Transverse colon (tissue), 4 donors: ENCODE measurements around the gene CHKA. TPM values are rescaled to one million over a fixed set of nuclear protein-coding genes. Genes with fewer than 3 reads are reported as not detected.
A peak's percentile ranks its signal among the peaks of the same experiment; 100 is the strongest.

Experiments
- DNase-seq: peaks from one replicate; pipeline ENCODE4 v3.0.0-alpha.2; 2019
- H3K27ac ChIP-seq, 4 donors: fragments of 200-600 bp; sonication (generic); 2 replicates each; pipeline ENCODE4 v1.5.1; 2016 to 2018; ENCODE audit warnings: inconsistent platforms in 4 of 4
- H3K27me3 ChIP-seq: fragments of 200-600 bp; sonication (generic); 2 replicates; pipeline ENCODE4 v1.5.1; 2017; ENCODE audit warnings: inconsistent platforms
- H3K36me3 ChIP-seq, 4 donors: fragments of 200-600 bp; sonication (generic); 2 replicates each; pipeline ENCODE4 v1.5.1; 2017 to 2019; ENCODE audit warnings: inconsistent platforms in 4 of 4
- H3K4me1 ChIP-seq, 4 donors: fragments of 200-600 bp; sonication (generic); 2 replicates each; pipeline ENCODE4 v1.5.1; 2017 to 2020; ENCODE audit warnings: inconsistent platforms in 4 of 4
- H3K4me3 ChIP-seq, 4 donors: fragments of 200-600 bp; sonication (generic); 1 replicate in 1 of 4; 2 replicates in 3 of 4; pipeline versions ENCODE4 v1.5.1 to v1.6.1; 2017 to 2019; ENCODE audit warnings: inconsistent platforms in 4 of 4
- H3K9me3 ChIP-seq, 2 donors: fragments of 200-600 bp; sonication (generic); 2 replicates each; pipeline ENCODE4 v1.5.1; 2017 to 2019; ENCODE audit warnings: inconsistent platforms in 2 of 2
- EP300 ChIP-seq: sonication (generic); formaldehyde crosslinking; IDR thresholded peaks from one replicate; pipeline ENCODE4 v1.6.1; 2017; ENCODE audit warnings: antibody characterized with exemption, low read depth
- POLR2A ChIP-seq: fragments of 450-650 bp; IDR thresholded peaks from one replicate; pipeline ENCODE4 v1.6.1; 2016; ENCODE audit warnings: antibody characterized with exemption, mild to moderate bottlenecking, moderate library complexity
- POLR2AphosphoS5 ChIP-seq, 3 donors: sonication (generic); formaldehyde crosslinking; IDR thresholded peaks; one replicate each; pipeline ENCODE4 v1.6.1; 2016; ENCODE audit warnings: antibody characterized with exemption in 3 of 3
- WGBS, 2 donors: methylation state at CpG; one replicate each; pipeline ENCODE4 v1.1.5; 2018; ENCODE audit warnings: low coverage in 1 of 2; 5-methylcytosine and 5-hydroxymethylcytosine counted together
- in situ Hi-C, 4 donors: fragments of 200-750 bp; cut with MboI; loops; one replicate each; pipeline versions ENCODE4 v1.15.0 to v1.15.1; 2017; ENCODE audit warnings: low sequenced_read_pairs in 3 of 4, low pct_ligation_motif_present in 1 of 4, low pct_unique_long_range_greater_than_20kb in 1 of 4
- intact Hi-C: fragments of 100-400 bp; cut with DNase I; formaldehyde crosslinking; loops from one replicate; pipeline ENCODE4 v1.15.1; 2023; ENCODE audit warnings: low total_unique reads
- total RNA-seq, 4 donors: library from RNA; depleted of rRNA; stranded (reverse); fragments of >200 nt; gene quantifications; one replicate each; pipeline ENCODE4 v1.1.0, GENCODE V29; 2016
- TF ChIP-seq, protein P1 (sequence below), 5 experiments: fragments of 200-600 bp in 3 of 5; fragments of 450-650 bp in 2 of 5; sonication (generic) in 3 of 5; IDR thresholded peaks; 1 replicate in 2 of 5; 2 replicates in 3 of 5; pipeline ENCODE4 v1.5.1; 2016 to 2017; ENCODE audit warnings: antibody characterized with exemption in 5 of 5, inconsistent platforms in 3 of 5, mild to moderate bottlenecking in 2 of 5, moderate library complexity in 1 of 5

Gene CHKA
- total RNA-seq, 4 donors from 2014 or later: 41.6 to 253 (median 121) TPM

DNA sequence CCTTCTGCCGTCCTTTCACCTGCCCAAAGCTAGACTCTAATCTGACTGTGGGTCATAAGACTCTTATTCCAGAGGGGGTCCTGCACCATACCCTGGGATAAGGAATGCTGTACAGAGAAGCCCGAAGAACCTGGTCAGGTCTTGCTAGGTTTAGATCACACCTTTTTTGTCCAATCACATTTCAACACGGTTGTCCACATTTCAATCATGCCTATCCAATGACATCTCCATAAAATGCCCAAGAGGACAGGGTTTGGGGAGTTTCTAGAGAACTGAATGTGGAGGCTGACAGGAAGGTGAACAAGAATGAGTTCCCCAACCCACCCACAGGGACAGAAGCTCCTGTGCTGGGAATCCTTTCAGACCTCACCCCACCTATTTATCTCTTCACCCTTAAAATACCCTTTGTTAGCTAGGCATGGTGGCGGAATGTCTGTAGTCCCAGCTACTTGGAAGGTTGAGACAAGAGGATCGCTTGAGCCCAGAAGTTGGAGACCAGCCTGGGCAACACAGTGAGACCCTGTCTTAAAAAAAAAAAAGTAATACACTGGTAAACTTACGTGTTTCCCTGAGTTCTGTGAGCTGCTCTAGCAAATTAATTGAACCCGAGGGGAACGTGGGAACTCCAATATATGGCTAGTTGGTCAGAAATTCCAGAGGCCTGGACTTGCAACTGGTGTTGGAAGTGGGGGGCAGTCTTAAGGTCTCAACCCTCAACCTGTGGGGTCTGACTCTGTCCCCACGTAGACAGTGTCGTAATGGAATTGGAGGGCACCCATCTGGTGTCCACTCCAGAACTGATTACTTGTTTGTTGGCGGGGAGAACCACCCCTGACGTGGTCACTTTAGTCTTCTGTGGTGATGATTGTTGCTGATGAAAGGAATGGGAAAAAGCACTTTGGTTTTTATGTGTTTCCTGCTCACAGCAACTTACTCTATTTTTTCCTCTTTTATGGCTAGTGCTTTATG is 64.6 kb downstream of the CHKA start:
- no peak for DNase-seq
- Histone ChIP-seq H3K4me3 (no peak overlapping the region), H3K4me1 (no peaks in the 10 kb centered on the region), H3K27ac (no peak overlapping the region), H3K9me3 (no peaks in the 10 kb centered on the region), H3K36me3 (peaks cover 0 to 25% (median 8%) of the 10 kb centered on the region in 4 donors), H3K27me3 (no peaks in the 10 kb centered on the region)
- intact Hi-C loops (no loop called here), in situ Hi-C loops (no loop called here)
- WGBS, 2 donors: 96% methylated on average over 5 to 12 of the region's 12 CpGs
- TF ChIP-seq, protein P1, sequence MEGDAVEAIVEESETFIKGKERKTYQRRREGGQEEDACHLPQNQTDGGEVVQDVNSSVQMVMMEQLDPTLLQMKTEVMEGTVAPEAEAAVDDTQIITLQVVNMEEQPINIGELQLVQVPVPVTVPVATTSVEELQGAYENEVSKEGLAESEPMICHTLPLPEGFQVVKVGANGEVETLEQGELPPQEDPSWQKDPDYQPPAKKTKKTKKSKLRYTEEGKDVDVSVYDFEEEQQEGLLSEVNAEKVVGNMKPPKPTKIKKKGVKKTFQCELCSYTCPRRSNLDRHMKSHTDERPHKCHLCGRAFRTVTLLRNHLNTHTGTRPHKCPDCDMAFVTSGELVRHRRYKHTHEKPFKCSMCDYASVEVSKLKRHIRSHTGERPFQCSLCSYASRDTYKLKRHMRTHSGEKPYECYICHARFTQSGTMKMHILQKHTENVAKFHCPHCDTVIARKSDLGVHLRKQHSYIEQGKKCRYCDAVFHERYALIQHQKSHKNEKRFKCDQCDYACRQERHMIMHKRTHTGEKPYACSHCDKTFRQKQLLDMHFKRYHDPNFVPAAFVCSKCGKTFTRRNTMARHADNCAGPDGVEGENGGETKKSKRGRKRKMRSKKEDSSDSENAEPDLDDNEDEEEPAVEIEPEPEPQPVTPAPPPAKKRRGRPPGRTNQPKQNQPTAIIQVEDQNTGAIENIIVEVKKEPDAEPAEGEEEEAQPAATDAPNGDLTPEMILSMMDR (IDR thresholded peaks at IDR 0.05): no peak
- TF ChIP-seq POLR2A (no peak), POLR2AphosphoS5 (IDR thresholded peaks at IDR 0.05) (no peak), EP300 (no peak)

DNA sequence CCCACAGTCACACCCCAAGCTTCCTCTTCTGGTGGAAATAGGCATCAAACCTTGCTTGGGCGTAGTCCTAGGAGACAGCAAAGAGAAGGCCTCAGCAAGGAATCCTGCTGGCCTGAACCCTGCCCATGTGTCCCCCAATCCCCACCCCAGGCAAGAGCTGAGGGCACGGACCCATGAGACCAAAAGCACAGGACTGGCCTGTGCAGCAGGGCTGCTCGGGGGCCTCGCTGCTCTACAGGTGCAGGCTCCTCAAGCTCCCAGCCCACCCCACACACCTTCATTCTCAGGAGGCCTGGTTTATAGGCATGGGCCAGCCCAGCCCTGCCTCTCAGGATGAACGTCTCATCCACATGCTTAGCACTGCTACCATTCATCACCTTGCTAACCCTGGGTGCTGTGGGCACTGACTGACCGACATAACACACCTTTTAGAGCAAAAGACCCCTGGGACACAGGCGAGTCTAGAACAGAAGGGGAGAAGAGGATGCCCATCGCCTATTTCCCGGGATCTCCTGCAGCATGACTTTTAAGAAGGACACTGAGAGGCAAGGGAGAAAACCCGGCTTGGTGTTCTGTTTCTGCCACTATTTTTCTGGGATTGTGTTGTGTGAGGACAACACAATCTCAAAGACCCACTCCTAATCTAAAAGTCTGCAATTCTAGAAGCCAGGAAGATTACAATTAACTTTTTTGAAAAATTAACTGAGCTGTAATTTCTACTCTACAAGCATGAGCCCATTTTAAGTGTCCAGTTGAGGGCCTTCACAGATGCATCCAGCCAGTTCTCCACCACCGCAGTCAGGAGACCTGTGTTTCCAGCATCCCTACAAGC is 67.0 kb downstream of the CHKA start:
- intact Hi-C loops (no loop called here), in situ Hi-C loops (no loop called here)
- no peak overlapping the region for H3K4me3 ChIP-seq
- no peaks in the 10 kb centered on the region for H3K9me3 ChIP-seq
- no peaks in the 10 kb centered on the region for H3K4me1 ChIP-seq
- no peak overlapping the region for H3K27ac ChIP-seq
- TF ChIP-seq POLR2A: no peak
- TF ChIP-seq EP300: no peak
- TF ChIP-seq, protein P1 (IDR thresholded peaks at IDR 0.05): no peak
- no peak for TF ChIP-seq POLR2AphosphoS5 (IDR thresholded peaks at IDR 0.05)
- WGBS, 2 donors: 86 to 92% methylated on average over 5 to 11 of the region's 11 CpGs
- no peak for DNase-seq
- H3K27me3 ChIP-seq: no peaks in the 10 kb centered on the region
- peaks cover 0 to 14% (median 7%) of the 10 kb centered on the region in 4 donors for H3K36me3 ChIP-seq

DNA sequence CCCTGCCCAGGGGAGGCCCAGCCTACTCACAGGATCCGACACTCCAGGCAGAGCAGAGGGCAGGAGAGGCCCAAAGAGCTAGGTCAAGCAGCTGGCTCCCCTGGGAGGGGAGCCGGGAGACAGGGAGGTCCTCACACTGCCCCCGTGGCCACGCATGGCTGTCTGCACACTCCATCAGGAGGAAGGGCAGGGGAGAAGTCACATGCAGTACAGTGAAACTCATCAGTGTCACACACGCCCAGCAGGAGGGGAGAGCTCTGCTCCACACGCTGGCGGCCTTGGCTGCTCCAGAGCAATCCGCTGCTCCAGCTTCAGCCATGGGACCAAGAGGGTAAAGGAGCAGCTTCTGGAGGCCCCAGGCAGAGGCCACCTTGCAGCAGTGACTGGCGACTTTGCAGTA is 68.1 kb downstream of the CHKA start:
- intact Hi-C loops: no loop called here
- peaks cover 0 to 25% (median 6%) of the 10 kb centered on the region in 4 donors for H3K36me3 ChIP-seq
- H3K4me1 ChIP-seq: no peaks in the 10 kb centered on the region
- H3K27me3 ChIP-seq: no peaks in the 10 kb centered on the region
- no peaks in the 10 kb centered on the region for H3K9me3 ChIP-seq
- H3K27ac ChIP-seq: no peak overlapping the region
- H3K4me3 ChIP-seq: no peak overlapping the region
- in situ Hi-C loops: no loop called here
- WGBS, 2 donors: 77% methylated on average over 9 of the region's 9 CpGs; no CpG with 5 or more reads in 1 of the 2 donors
- DNase-seq: no peak
- TF ChIP-seq, protein P1 (IDR thresholded peaks at IDR 0.05): no peak
- TF ChIP-seq POLR2AphosphoS5 (IDR thresholded peaks at IDR 0.05): peak in 1 of 3 donors; percentile 20
- no peak for TF ChIP-seq EP300
